Effector CD8-positive, alpha-beta T cell (primary cell): Measurements from ENCODE around the gene MCEE.
"Not testable (repeated sequence)": the region's sequence is repeated elsewhere in the genome, so short reads cannot be mapped to it uniquely, and the experiment has no call there.

Source experiments
- DNase-seq: peaks from one replicate; lab custom pipeline; 2025; lab: John Stamatoyannopoulos, UW

Gene MCEE

GRCh38 chr2:71126957-71127356 is 3.1 kb downstream of the MCEE start:
- DNase-seq, result no peak

GRCh38 chr2:71125506-71126294 is 4.3 kb downstream of the MCEE start:
- DNase-seq, result no peak

- no peak for DNase-seq
These were observed 7.4 kb downstream of the MCEE start for GRCh38 chr2:71122387-71123298.

GRCh38 chr2:71121479-71121878 is 8.6 kb downstream of the MCEE start:
- no peak for DNase-seq

- no peak for DNase-seq
These were observed 9.8 kb downstream of the MCEE start for GRCh38 chr2:71120195-71120594.

GRCh38 chr2:71117063-71117462 is 13.0 kb downstream of the MCEE start:
- DNase-seq, result no peak

GRCh38 chr2:71113843-71114242 is 16.2 kb downstream of the MCEE start:
- no peak for DNase-seq

- no peak for DNase-seq
These were observed 21.9 kb downstream of the MCEE start for GRCh38 chr2:71108091-71108490.

GRCh38 chr2:71106463-71106862 is 23.6 kb downstream of the MCEE start:
- not testable (repeated sequence) for DNase-seq

GRCh38 chr2:71103809-71104208 is 26.2 kb downstream of the MCEE start:
- no peak for DNase-seq

- DNase-seq, result no peak
These were observed 26.9 kb downstream of the MCEE start for GRCh38 chr2:71102981-71103681.

- DNase-seq, result no peak
These were observed 28.4 kb downstream of the MCEE start for GRCh38 chr2:71101656-71102055.

GRCh38 chr2:71100195-71100964 is 29.6 kb downstream of the MCEE start:
- peak; percentile 4 for DNase-seq

GRCh38 chr2:71092491-71093260 is 37.4 kb downstream of the MCEE start:
- not testable (repeated sequence) for DNase-seq

- DNase-seq, result not testable (repeated sequence)
These were observed 38.2 kb downstream of the MCEE start for GRCh38 chr2:71091808-71092207.

GRCh38 chr2:71089475-71089874 is 40.6 kb downstream of the MCEE start:
- not testable (repeated sequence) for DNase-seq

- not testable (repeated sequence) for DNase-seq
These were observed 44.6 kb downstream of the MCEE start for GRCh38 chr2:71085325-71086003.

GRCh38 chr2:71083752-71084312 is 46.2 kb downstream of the MCEE start:
- DNase-seq, result not testable (repeated sequence)

- not testable (repeated sequence) for DNase-seq
These were observed 46.7 kb downstream of the MCEE start for GRCh38 chr2:71083297-71083696.
